Measurements from ENCODE around the gene ASCC3.

DNA sequence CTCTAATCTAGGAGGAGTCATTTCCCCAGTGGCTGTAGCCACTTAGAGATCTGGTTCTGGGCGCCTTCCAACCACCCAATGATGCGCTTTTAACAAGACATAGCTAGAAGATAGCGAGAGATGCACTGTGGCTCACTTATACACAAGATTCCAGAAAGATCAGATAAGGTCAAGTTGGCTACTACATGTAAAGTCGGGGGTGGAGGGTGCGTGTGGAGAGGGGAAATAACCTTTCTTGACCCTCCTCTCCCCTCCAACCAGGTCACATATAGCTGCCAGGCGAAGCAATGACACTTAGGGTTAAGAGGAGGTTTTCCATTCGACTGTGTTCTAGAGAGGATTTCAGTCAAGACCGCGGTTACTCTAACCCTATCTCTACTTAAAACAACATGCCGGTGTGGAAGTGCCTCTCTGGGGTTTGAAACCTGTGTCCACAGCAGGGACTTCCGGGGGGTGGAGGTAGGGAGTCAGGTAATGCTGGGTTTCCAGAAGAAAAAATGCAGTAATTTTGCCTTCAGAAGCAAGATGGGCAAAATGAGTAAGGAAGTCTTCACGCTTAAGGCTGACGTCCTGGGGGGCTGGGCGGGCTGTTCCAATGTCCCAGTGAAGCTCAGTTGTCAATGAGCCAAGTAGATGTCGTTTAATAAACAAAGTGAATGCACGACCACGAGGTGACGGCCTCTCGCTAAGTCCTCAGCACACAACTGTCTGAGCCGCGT lies 414.6 kb downstream of the ASCC3 start:
- no peak for TF ChIP-seq CTCF (IDR thresholded peaks at IDR 0.05; ENCODE audit: borderline replicate concordance, extremely low read depth, low read length, poor library complexity, severe bottlenecking)
- TF ChIP-seq EZH2 (IDR thresholded peaks at IDR 0.05; ENCODE audit: borderline replicate concordance, low read depth, low read length, severe bottlenecking), result no peak
